ENCODE measurements around the gene DIDO1. TPM values are rescaled to one million over a fixed set of nuclear protein-coding genes. Genes with fewer than 3 reads are reported as not detected.

DIDO1 gene
- total RNA-seq, 1 experiment from 2014 or later = 85.9 TPM

DNA sequence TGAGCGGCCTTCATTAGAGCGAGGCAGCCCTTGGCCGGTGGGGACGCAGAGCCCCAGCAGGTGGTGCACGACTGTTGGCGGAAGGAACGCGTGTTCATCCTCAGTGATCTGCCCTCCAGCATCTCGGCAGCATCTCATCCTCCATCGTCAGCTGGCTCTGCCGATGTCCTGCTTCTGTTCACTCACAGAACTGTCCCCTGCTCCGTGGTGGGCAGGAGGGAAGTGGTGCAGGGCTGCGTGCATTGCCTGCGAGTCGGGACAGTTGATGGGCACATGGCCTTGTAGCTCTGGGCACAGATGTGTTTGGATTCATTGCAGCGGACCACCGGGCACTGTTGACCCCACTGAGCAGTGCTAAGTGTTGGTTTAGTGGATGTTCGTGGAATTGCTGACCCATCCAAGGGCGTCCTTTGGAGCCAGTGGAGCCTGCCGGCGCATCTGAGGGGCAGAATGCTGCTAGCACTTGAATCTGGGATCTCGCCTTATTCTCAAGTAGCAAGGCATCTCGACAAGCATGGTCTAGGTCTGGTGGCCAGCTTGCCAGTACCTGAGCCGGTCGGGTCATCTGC lies 19.6 kb upstream of the DIDO1 start:
- Mint-ChIP-seq H3K9me3 (no peaks in the 10 kb centered on the region), H3K4me1 (no peaks in the 10 kb centered on the region)

More for the DNA sequence above, 19.6 kb upstream of the DIDO1 start:
- DNase-seq = no peak
- H2AFZ ChIP-seq (ENCODE audit: low read length) = no peak overlapping the region
- no peaks in the 10 kb centered on the region for H4K20me1 ChIP-seq (ENCODE audit: control insufficient read depth, insufficient read depth, insufficient read length)
- no peak overlapping the region for H2AK5ac ChIP-seq (ENCODE audit: insufficient read length, low read length)
- H2BK12ac ChIP-seq (ENCODE audit: insufficient read length, low read depth, low read length) = no peak overlapping the region
- no peak overlapping the region for H3K18ac ChIP-seq (ENCODE audit: insufficient read length, low read depth, low read length)
- no peak overlapping the region for H3K9ac ChIP-seq (ENCODE audit: extremely low read depth, insufficient read length, low read length)
- H3T11ph ChIP-seq (ENCODE audit: low read length) = no peak overlapping the region
- H3K4me3 Mint-ChIP-seq = no peak overlapping the region
- no peak overlapping the region for H2BK20ac ChIP-seq (ENCODE audit: low read depth, low read length, poor library complexity, severe bottlenecking)
- no peaks in the 10 kb centered on the region for H3K27me3 ChIP-seq (ENCODE audit: insufficient read depth, low read length)
- H2BK15ac ChIP-seq (ENCODE audit: low read depth, low read length) = no peak overlapping the region
- H2BK120ac ChIP-seq (ENCODE audit: low read depth, low read length, poor library complexity, severe bottlenecking) = no peak overlapping the region
- H3K9me3 ChIP-seq (ENCODE audit: control insufficient read depth, low read depth, low read length) = no peaks in the 10 kb centered on the region
- no peak overlapping the region for H3K4ac ChIP-seq (ENCODE audit: low read depth, low read length)
- H3K23me2 ChIP-seq (ENCODE audit: insufficient read length, low read depth, low read length, poor library complexity, severe bottlenecking) = no peaks in the 10 kb centered on the region
- no peak overlapping the region for H2BK5ac ChIP-seq (ENCODE audit: insufficient read length, low read length)
- H3K56ac ChIP-seq (ENCODE audit: insufficient read length, low read depth, low read length) = no peak overlapping the region
- peaks cover 11% of the 10 kb centered on the region; the same call in 1 of the 2 replicates for H3K79me2 ChIP-seq (ENCODE audit: insufficient read depth, low read length)
- peaks cover 51 to 100% (median 91%) of the 10 kb centered on the region in 3 experiments; a peak in 6 of 7 replicates for H3K36me3 Mint-ChIP-seq (ENCODE audit: insufficient read depth in 1 of 3, low read depth in 3 of 3)
- WGBS (ENCODE audit: extremely low coverage, insufficient read length, low lambda C conversion rate) = no CpG with 5 or more reads among the region's 25 CpGs
- no peak overlapping the region for H3K4me2 ChIP-seq (ENCODE audit: insufficient read depth, insufficient read length, low read length)
- H4K8ac ChIP-seq (replicated peaks; ENCODE audit: insufficient read length, low read depth, low read length) = no peak overlapping the region
- no peak overlapping the region for H3K23ac ChIP-seq (ENCODE audit: insufficient read length, low read depth, low read length)
- no peaks in the 10 kb centered on the region for H3K4me1 ChIP-seq (ENCODE audit: insufficient read depth, low read length)
- no peaks in the 10 kb centered on the region for H3K79me1 ChIP-seq (ENCODE audit: insufficient read depth, low read depth, low read length, poor library complexity, severe bottlenecking)
- H3K27ac Mint-ChIP-seq = 0 out of 7 replicates have a peak overlapping the region, but pooled peaks of 1 of the 3 experiments have one; percentile 24
- no peak overlapping the region for H3K14ac ChIP-seq (ENCODE audit: insufficient read depth, low read length)
- no peaks in the 10 kb centered on the region for H3K27me3 Mint-ChIP-seq (ENCODE audit: low read depth)
- TF ChIP-seq, protein P1, sequence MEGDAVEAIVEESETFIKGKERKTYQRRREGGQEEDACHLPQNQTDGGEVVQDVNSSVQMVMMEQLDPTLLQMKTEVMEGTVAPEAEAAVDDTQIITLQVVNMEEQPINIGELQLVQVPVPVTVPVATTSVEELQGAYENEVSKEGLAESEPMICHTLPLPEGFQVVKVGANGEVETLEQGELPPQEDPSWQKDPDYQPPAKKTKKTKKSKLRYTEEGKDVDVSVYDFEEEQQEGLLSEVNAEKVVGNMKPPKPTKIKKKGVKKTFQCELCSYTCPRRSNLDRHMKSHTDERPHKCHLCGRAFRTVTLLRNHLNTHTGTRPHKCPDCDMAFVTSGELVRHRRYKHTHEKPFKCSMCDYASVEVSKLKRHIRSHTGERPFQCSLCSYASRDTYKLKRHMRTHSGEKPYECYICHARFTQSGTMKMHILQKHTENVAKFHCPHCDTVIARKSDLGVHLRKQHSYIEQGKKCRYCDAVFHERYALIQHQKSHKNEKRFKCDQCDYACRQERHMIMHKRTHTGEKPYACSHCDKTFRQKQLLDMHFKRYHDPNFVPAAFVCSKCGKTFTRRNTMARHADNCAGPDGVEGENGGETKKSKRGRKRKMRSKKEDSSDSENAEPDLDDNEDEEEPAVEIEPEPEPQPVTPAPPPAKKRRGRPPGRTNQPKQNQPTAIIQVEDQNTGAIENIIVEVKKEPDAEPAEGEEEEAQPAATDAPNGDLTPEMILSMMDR (conservative IDR thresholded peaks at IDR 0.05) = no peak
- H4K91ac ChIP-seq (ENCODE audit: insufficient read length, low read depth, low read length) = no peak overlapping the region
- peak overlapping the region; percentile 48 for H4K5ac ChIP-seq (ENCODE audit: insufficient read length, low read depth, low read length)
- H3K27ac ChIP-seq (ENCODE audit: insufficient read length, low read depth, low read length) = no peak overlapping the region
